ENCODE results near the gene LY6G6F. TPM values are rescaled to one million over a fixed set of nuclear protein-coding genes. Genes with fewer than 3 reads are reported as not detected.
A peak's percentile ranks its signal among the peaks of the same experiment; 100 is the strongest.

The LY6G6F gene
- total and polyA plus RNA-seq, 2 donors (not counting 1 experiment from before 2014, with no cell fraction given), result not detected

- Histone ChIP-seq H3K79me2 (ENCODE audit: control insufficient read depth, insufficient read depth, low read length) (no peaks in the 10 kb centered on the region), H3K9ac (ENCODE audit: low read length) (peak within 1 kb of the TSS; percentile 77), H3K4me2 (replicated peaks; ENCODE audit: low read depth, low read length, poor library complexity, severe bottlenecking) (peak within 1 kb of the TSS; percentile 99), H3K9me3 (ENCODE audit: control extremely low read depth in 1 of 3, control insufficient read depth in 2 of 3, insufficient read depth in 1 of 3, low read length in 2 of 3) (no peaks in the 10 kb centered on the region), H3K4me1 (ENCODE audit: control insufficient read depth in 2 of 2, insufficient read depth in 2 of 2, low read length in 2 of 2) (peaks cover 19 to 41% of the 10 kb centered on the region in 2 donors), H3K36me3 (replicated peaks in 1 of 2; ENCODE audit: control extremely low read depth in 1 of 2, control insufficient read depth in 1 of 2, extremely low read depth in 1 of 2, insufficient read depth in 2 of 2, low read length in 1 of 2) (peaks cover 0 to 3% of the 10 kb centered on the region in 2 experiments), H4K20me1 (ENCODE audit: control insufficient read depth, insufficient read depth, low read length, poor library complexity, severe bottlenecking) (no peaks in the 10 kb centered on the region), H3K27me3 (replicated peaks in 1 of 4; ENCODE audit: control extremely low read depth in 1 of 4, control insufficient read depth in 3 of 4, insufficient read depth in 4 of 4, low read length in 3 of 4) (no peaks in the 10 kb centered on the region), H3K4me3 (ENCODE audit: control extremely low read depth in 1 of 5, extremely low read depth in 1 of 5, insufficient read depth in 1 of 5, low read depth in 2 of 5, low read length in 4 of 5) (peak within 1 kb of the TSS; percentile 44 to 69 (median 53)), H3K27ac (ENCODE audit: low read length in 2 of 2) (peak within 1 kb of the TSS in 1 of 2 donors; percentile 50), H2AFZ (ENCODE audit: insufficient read depth, low read depth, low read length, poor library complexity, severe bottlenecking) (peak within 1 kb of the TSS; percentile 80)
- intact Hi-C loops (cut with micrococcal nuclease), result loop anchor here (1.0 to 2.0 kb wide), 7 partner anchors 23 to 272 kb away; partner anchors contain the start of gene ABHD16A
- Mint-ChIP-seq H3K27me3 (no peaks in the 10 kb centered on the region), H3K4me3 (peak within 1 kb of the TSS; percentile 88), H3K4me1 (peaks cover 45% of the 10 kb centered on the region), H3K9me3 (ENCODE audit: insufficient read depth) (no peaks in the 10 kb centered on the region), H3K27ac (peak within 1 kb of the TSS; percentile 57)
- 12% methylated on average over 16 of the region's 17 CpGs for WGBS (ENCODE audit: insufficient coverage)
- TF ChIP-seq EZH2 (IDR thresholded peaks at IDR 0.05; ENCODE audit: borderline replicate concordance, insufficient read depth, low read depth, low read length, poor library complexity, severe bottlenecking), result no peak
- TF ChIP-seq, protein P1, sequence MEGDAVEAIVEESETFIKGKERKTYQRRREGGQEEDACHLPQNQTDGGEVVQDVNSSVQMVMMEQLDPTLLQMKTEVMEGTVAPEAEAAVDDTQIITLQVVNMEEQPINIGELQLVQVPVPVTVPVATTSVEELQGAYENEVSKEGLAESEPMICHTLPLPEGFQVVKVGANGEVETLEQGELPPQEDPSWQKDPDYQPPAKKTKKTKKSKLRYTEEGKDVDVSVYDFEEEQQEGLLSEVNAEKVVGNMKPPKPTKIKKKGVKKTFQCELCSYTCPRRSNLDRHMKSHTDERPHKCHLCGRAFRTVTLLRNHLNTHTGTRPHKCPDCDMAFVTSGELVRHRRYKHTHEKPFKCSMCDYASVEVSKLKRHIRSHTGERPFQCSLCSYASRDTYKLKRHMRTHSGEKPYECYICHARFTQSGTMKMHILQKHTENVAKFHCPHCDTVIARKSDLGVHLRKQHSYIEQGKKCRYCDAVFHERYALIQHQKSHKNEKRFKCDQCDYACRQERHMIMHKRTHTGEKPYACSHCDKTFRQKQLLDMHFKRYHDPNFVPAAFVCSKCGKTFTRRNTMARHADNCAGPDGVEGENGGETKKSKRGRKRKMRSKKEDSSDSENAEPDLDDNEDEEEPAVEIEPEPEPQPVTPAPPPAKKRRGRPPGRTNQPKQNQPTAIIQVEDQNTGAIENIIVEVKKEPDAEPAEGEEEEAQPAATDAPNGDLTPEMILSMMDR (IDR thresholded peaks at IDR 0.05), result peak; percentile 55
- POLR2A ChIA-PET, result interaction anchor here (0.6 to 1.5 kb wide), 3 partner anchors 15 to 150 kb away, joined by 3 to 10 read pairs (median 7); partner anchors contain the start of gene ABHD16A
- DNase-seq (peak; percentile 79), ATAC-seq (ENCODE audit: low read depth) (peak; percentile 78)
- CTCF ChIA-PET, result interaction anchor here (0.6 to 3.3 kb wide), 22 partner anchors 9 to 498 kb away, joined by 3 to 57 read pairs (median 4); partner anchors contain the start of genes ABHD16A, HSPA1A, HSPA1L and LSM2
Measured at GRCh38 chr6:31680226-31681134, 26.2 kb upstream of the LY6G6F start, which contains the start of gene LY6G5C. LY6G5C (minus strand) TSS chr6:31681067; CDS start chr6:31680373, 694 bp downstream.
